Erythroblast (primary cell): Measurements from ENCODE around the gene TCF7.

Source experiments
- GATA1 ChIP-seq: IDR thresholded peaks from 2 replicates; pipeline ENCODE4 v1.6.1; 2011; ENCODE audit warnings: low read depth, mild to moderate bottlenecking, control low read depth, low read length, moderate library complexity
- POLR2A ChIP-seq: IDR thresholded peaks from 2 replicates; pipeline ENCODE4 v1.6.1; 2011; ENCODE audit warnings: mild to moderate bottlenecking, low read length

DNA sequence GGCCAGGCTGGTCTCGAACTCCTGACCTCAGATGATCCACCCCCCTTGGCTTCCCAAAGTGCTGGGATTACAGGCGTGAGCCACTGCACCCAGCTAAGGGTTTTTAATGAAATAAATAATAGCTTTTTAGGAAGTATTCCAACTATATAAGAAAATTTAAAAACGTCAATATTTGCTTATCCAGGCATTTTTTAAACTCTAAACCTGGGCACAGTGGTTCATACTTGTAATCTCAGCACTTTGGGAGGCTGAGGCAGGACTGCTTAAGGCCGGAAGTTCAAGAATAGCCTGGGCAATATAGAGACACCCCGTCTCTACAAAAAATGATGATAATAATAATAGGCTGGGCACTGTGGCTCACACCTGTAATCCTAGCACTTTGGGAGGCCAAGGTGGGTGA lies 48.1 kb downstream of the TCF7 start:
- TF ChIP-seq POLR2A (no peak), GATA1 (no peak)
